Lung microvascular endothelial cell (primary cell): ENCODE data around the gene CASD1. TPM values are rescaled to one million over a fixed set of nuclear protein-coding genes. Genes with fewer than 3 reads are reported as not detected.

Source experiments
- DNase-seq, 2 donors: peaks; one replicate each; pipeline versions ENCODE4 v3.0.0 to v3.0.0-alpha.2; 2010; ENCODE audit warnings: low read depth in 2 of 2
- total RNA-seq: library from RNA; depleted of rRNA; stranded (reverse); fragments of >200 nt; gene quantifications from 2 replicates; pipeline ENCODE4 v1.2.1, GENCODE V29; 2014

The CASD1 gene
- 11.1 and 17.9 TPM in 2 replicates for total RNA-seq

- peak; percentile 6 to 16 for DNase-seq
These were observed at the start of gene CASD1 for GRCh38 chr7:94509264-94509886. TSS of gene CASD1 (plus strand) at chr7:94509809. CDS start at chr7:94510085, 276 bp downstream.

GRCh38 chr7:94466516-94466915, 43.1 kb upstream of the CASD1 start:
- no peak for DNase-seq

GRCh38 chr7:94471604-94472003, 38.0 kb upstream of the CASD1 start:
- DNase-seq = no peak

- DNase-seq = no peak
These were observed 37.0 kb upstream of the CASD1 start for GRCh38 chr7:94472608-94473007.

GRCh38 chr7:94476251-94476840, 33.3 kb upstream of the CASD1 start:
- DNase-seq = no peak

- no peak for DNase-seq
These were observed 31.7 kb upstream of the CASD1 start for GRCh38 chr7:94477878-94478277.

GRCh38 chr7:94478648-94479214, 30.9 kb upstream of the CASD1 start:
- no peak for DNase-seq

- DNase-seq = peak; percentile 3 to 64
These were observed 28.3 kb upstream of the CASD1 start for GRCh38 chr7:94481279-94481678.

GRCh38 chr7:94482796-94483195, 26.8 kb upstream of the CASD1 start:
- no peak for DNase-seq

- DNase-seq = no peak
These were observed 25.8 kb upstream of the CASD1 start for GRCh38 chr7:94483843-94484242.

GRCh38 chr7:94486216-94486615, 23.4 kb upstream of the CASD1 start:
- no peak for DNase-seq

GRCh38 chr7:94491410-94491809, 18.2 kb upstream of the CASD1 start:
- DNase-seq = no peak

GRCh38 chr7:94492601-94493000, 17.0 kb upstream of the CASD1 start:
- DNase-seq = no peak

- DNase-seq = no peak
These were observed 11.5 kb upstream of the CASD1 start for GRCh38 chr7:94497874-94498670.

- no peak for DNase-seq
These were observed 10.7 kb upstream of the CASD1 start for GRCh38 chr7:94498918-94499317.

GRCh38 chr7:94507462-94507861, 2.1 kb upstream of the CASD1 start:
- no peak for DNase-seq

GRCh38 chr7:94507962-94508361, 1.6 kb upstream of the CASD1 start:
- DNase-seq = no peak

- DNase-seq = peak; percentile 63 to 75
These were observed 425 bp downstream of the CASD1 start for GRCh38 chr7:94509887-94510581.

GRCh38 chr7:94510582-94511496, 1.2 kb downstream of the CASD1 start:
- peak; percentile 25 to 34 for DNase-seq

- DNase-seq = peak in 1 of 2 donors; percentile 16
These were observed 2.1 kb downstream of the CASD1 start for GRCh38 chr7:94511718-94512117.
